GM21825 (cell line): ENCODE data around the gene TMEM201.

Experiments
- ATAC-seq: cut with Tn5 transposase; IDR thresholded peaks from one replicate; pipeline ENCODE4 v1.9.1; 2021; ENCODE audit warnings: mild to moderate bottlenecking, moderate library complexity; ENCODE audit not compliant: unreplicated experiment

Gene TMEM201

DNA sequence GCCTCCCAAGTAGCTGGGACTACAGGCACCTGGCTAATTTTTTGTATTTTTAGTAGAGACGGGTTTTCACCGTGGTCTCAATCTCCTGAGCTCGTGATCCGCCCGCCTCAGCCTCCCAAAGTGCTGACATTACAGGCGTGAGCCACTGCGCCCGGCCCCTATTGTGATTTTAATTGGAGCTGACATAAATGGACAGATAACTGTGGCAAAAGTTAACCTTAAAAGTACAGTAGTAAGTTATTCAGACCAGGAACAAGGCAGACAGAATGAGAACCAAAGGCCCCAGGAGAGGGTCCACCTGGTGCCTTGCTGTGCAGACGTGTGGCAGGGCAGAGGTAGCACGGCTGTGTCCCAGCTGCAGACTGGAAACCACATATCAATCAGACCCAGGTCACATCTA is 11.0 kb downstream of the TMEM201 start:
- ATAC-seq: no peak

- no peak for ATAC-seq
Observed at GRCh38 chr1:9600861-9601834, 12.4 kb downstream of the TMEM201 start.

GRCh38 chr1:9601942-9602793 is 13.5 kb downstream of the TMEM201 start:
- ATAC-seq: no peak

DNA sequence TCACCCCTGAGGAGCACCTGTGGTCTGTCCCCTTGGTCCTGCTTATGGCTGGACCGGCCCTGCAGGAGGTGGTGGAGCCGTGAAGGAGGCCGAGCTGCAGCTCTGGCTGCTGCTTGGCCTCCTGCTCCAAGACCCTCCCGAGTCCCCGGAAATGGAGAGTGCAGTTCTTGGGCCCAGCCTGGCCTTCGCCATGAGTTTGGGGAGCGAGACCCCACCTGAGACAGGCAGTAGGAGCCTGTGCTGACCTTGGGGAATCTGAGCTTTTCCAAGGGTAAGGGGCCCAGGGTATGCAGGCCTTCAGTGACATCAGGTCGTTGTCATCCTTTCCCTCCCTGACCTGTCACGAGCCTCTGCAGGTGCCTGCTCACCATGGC is 14.1 kb downstream of the TMEM201 start:
- no peak for ATAC-seq

- ATAC-seq: no peak
Observed at GRCh38 chr1:9603307-9603706, 14.6 kb downstream of the TMEM201 start.

DNA sequence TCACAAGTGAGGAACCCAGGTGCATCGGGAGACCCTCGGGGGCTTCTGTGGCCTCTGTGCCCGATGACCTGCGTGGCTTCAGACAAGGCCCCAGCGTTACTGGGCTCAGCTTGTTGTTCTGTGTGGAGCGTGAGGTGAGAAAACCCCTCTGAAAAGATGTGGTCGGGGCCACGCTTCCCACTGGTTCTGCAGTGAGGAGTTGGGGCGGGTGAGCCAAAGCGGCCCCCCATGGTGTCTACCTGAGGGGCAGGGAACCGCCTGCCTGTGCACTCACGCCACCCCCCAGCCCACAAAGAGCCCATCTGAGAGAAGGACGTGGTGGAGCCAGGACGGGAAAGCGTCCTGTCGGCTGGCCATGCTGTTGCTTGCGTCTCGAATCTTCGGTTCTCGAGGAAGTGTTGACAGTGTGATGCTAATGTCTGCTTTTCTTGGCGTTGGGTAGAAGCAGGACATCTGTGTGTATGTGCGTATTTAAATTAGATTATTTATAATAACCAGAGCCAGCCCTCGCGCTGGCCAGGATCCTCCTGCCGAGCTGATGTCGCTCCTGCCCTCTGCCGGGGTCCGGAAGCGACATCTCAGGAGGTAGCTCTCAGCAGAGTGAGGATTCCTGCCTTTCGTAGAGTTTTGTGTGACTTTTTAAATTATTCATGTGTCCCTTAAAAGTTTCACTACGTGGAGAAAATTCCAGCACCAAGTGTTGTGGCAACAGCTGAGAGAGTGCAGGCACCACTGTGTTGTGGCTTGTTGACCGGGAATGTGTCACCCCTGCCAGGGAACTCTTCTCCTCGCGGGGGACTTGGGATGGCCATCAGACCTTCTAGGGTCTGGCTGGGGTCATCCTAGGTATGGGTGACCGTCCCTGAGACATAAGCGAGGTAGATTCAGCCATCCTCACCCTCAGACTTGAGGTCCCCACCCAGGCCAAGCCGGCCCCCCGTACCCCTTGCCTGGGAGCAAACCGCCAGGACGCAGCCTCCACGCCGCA is 15.3 kb downstream of the TMEM201 start:
- no peak for ATAC-seq

DNA sequence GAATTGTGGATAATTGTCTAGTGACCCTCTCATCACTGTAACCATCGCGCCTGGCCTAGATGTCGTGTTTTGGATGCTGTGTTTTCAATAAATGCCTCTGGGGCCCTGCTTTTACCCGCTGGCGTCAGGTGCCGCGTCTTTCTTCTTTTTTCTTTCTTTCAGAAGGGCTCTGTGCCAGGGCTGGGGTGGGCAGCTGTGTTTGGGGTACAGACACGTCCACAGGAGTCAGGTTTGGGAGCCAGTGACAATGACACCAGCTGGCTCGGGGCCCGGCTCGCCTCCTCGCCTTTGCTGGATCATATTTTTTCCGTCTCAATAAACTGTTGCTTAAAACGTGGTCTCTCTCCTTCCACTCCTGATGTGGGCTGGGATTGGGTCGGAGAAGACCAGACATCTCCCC is 16.1 kb downstream of the TMEM201 start:
- ATAC-seq: no peak

DNA sequence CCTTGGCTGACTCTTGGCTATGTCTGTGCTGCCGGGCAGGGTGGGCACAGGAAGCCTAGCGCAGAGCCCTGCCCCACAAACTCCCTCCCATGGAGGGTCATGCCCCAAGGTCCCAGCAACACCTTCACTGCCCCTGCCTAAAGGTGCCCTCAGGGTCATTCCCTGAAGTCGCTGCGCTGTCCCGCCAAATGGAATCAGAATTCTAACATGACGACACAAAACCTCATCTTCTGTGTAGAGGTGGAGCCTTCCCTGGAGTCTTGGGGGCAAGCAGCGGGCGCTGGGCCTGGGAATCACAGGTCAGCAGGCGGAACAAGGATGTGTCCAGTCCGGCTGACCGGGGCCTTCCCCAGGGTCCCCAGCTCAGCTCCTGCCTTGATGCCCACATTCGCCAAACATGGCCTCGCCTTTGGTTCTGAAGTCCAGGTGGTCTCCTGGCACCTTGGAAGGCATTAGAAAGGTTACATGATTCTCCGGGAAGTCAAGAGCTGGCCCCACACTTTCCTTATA is 17.3 kb downstream of the TMEM201 start:
- ATAC-seq: no peak

- ATAC-seq: no peak
Observed at GRCh38 chr1:9606458-9606857, 17.7 kb downstream of the TMEM201 start.

- ATAC-seq: no peak
Observed at GRCh38 chr1:9606948-9607347, 18.2 kb downstream of the TMEM201 start.

DNA sequence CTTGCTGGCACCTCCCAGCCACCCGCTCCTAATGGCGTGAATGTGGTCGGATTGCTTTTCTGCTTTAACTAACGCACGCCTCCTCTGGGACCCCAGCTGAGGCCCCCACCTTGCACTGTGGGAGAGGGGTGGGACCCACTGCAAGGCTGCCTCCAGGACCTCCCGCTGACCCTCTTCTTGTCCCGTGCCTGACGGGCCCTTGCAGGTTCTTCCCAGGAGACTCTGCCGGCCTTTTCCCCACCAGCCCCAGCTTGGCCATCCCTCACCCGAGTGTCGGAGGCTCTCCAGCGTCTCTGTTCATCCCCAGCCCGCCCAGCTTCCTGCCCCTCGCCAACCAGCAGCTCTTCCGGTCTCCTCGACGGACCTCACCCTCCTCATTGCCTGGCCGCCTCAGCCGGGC is 18.6 kb downstream of the TMEM201 start:
- ATAC-seq: no peak

- no peak for ATAC-seq
Observed at GRCh38 chr1:9609998-9610397, 21.3 kb downstream of the TMEM201 start.

- no peak for ATAC-seq
Observed at GRCh38 chr1:9610548-9610947, 21.8 kb downstream of the TMEM201 start.

GRCh38 chr1:9611716-9612115 is 23.0 kb downstream of the TMEM201 start:
- no peak for ATAC-seq

- no peak for ATAC-seq
Observed at GRCh38 chr1:9612162-9612845, 23.6 kb downstream of the TMEM201 start.

DNA sequence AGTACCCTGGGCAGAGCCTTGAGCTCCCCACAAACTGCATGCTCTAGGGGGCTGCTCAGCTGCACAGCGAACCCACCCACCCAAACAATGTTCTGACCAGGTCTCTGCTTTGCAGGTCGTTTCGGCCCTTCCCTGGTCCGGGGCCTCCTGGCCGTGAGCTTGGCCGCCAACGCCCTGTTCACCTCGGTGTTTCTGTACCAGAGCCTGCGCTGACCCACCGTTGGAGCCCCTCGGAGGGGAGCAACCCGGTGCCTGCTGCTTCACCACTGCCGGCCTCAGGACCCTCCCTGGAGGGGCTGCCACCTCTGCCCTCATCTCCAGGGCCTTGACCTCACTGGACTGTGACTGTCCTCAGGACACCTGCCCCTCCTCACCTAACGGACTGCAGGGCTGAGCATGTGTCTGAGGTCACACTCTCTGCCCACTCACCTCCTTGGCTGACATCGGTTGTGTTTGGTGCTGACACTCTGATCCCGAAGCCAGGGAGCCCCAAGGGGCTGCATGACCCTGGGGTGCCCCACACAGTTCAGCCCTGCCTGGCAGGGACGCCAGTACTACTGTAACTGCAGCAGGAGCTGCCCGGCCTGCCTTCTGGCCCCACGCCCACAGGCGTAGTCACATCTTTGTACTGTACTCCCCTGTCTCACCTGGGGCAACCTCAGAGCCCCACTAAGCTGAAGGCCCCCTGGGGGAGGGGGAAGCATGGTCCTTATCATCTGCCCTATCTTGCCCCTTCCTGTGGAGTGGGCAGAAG is 24.3 kb downstream of the TMEM201 start:
- no peak for ATAC-seq

GRCh38 chr1:9613625-9614299 is 25.1 kb downstream of the TMEM201 start:
- no peak for ATAC-seq

- ATAC-seq: no peak
Observed at GRCh38 chr1:9615316-9616063, 26.8 kb downstream of the TMEM201 start.
